ENCODE results near the gene CACNA1B. TPM values are rescaled to one million over a fixed set of nuclear protein-coding genes. Genes with fewer than 3 reads are reported as not detected.

CACNA1B gene
- total RNA-seq, 4 donors from 2014 or later, result 0.04 to 0.13 (median 0.12) TPM; not detected in 1

- H3K27me3 ChIP-seq, result peaks cover 81% of the 10 kb centered on the region
- peak overlapping the region in 1 of 2 donors; percentile 47 for H3K4me3 ChIP-seq
- H3K27ac ChIP-seq, result no peak overlapping the region
- TF ChIP-seq CTCF (IDR thresholded peaks at IDR 0.05) (no peak), EP300 (IDR thresholded peaks at IDR 0.05) (no peak), POLR2A (IDR thresholded peaks at IDR 0.05) (no peak), POLR2AphosphoS5 (IDR thresholded peaks at IDR 0.05) (no peak)
- no peaks in the 10 kb centered on the region for H3K9me3 ChIP-seq
- H3K4me1 ChIP-seq, result peaks cover 0 to 12% (median 5%) of the 10 kb centered on the region in 3 donors
- no peaks in the 10 kb centered on the region for H3K36me3 ChIP-seq
- ATAC-seq, result no peak
- no CpG with 5 or more reads among the region's 101 CpGs for WGBS, 2 donors (ENCODE audit: low coverage in 1 of 2)
Observed at GRCh38 chr9:137878146-137878941, 762 bp downstream of the CACNA1B start.

GRCh38 chr9:137879052-137879451 is 1.5 kb downstream of the CACNA1B start:
- H3K9me3 ChIP-seq, result no peaks in the 10 kb centered on the region
- no CpG with 5 or more reads among the region's 20 CpGs for WGBS, 2 donors (ENCODE audit: low coverage in 1 of 2)
- no peaks in the 10 kb centered on the region for H3K36me3 ChIP-seq
- H3K4me1 ChIP-seq, result peaks cover 0 to 12% (median 5%) of the 10 kb centered on the region in 3 donors
- TF ChIP-seq POLR2A (IDR thresholded peaks at IDR 0.05) (no peak), POLR2AphosphoS5 (IDR thresholded peaks at IDR 0.05) (no peak), EP300 (IDR thresholded peaks at IDR 0.05) (no peak), CTCF (IDR thresholded peaks at IDR 0.05) (no peak)
- peaks cover 78% of the 10 kb centered on the region for H3K27me3 ChIP-seq
- H3K27ac ChIP-seq, result no peak overlapping the region
- H3K4me3 ChIP-seq, result no peak overlapping the region
- no peak for ATAC-seq

GRCh38 chr9:137879566-137880150 is 2.1 kb downstream of the CACNA1B start:
- TF ChIP-seq EP300 (IDR thresholded peaks at IDR 0.05), result no peak
- no peak for TF ChIP-seq POLR2AphosphoS5 (IDR thresholded peaks at IDR 0.05)
- no peak for TF ChIP-seq POLR2A (IDR thresholded peaks at IDR 0.05)
- TF ChIP-seq CTCF (IDR thresholded peaks at IDR 0.05), result no peak
- Histone ChIP-seq H3K9me3 (no peaks in the 10 kb centered on the region), H3K27me3 (peaks cover 74% of the 10 kb centered on the region), H3K27ac (no peak overlapping the region), H3K4me1 (peaks cover 0 to 12% (median 5%) of the 10 kb centered on the region in 3 donors), H3K4me3 (no peak overlapping the region), H3K36me3 (no peaks in the 10 kb centered on the region)
- 80% methylated on average over 1 of the region's 8 CpGs; no CpG with 5 or more reads in 1 of the 2 donors for WGBS, 2 donors (ENCODE audit: low coverage in 1 of 2)
- no peak for ATAC-seq

- H3K4me1 ChIP-seq, result peaks cover 0 to 12% (median 5%) of the 10 kb centered on the region in 3 donors
- H3K4me3 ChIP-seq, result no peak overlapping the region
- peaks cover 67% of the 10 kb centered on the region for H3K27me3 ChIP-seq
- TF ChIP-seq POLR2A (IDR thresholded peaks at IDR 0.05) (no peak), EP300 (IDR thresholded peaks at IDR 0.05) (no peak), CTCF (IDR thresholded peaks at IDR 0.05) (no peak), POLR2AphosphoS5 (IDR thresholded peaks at IDR 0.05) (no peak)
- H3K36me3 ChIP-seq, result no peaks in the 10 kb centered on the region
- H3K9me3 ChIP-seq, result no peaks in the 10 kb centered on the region
- ATAC-seq, result no peak
- H3K27ac ChIP-seq, result no peak overlapping the region
- 51 to 80% methylated on average over 2 to 3 of the region's 16 CpGs for WGBS, 2 donors (ENCODE audit: low coverage in 1 of 2)
Observed at GRCh38 chr9:137880160-137880975, 2.8 kb downstream of the CACNA1B start.

All from gastroesophageal sphincter (tissue), 4 donors.